ENCODE measurements around the gene SLC43A1.

GRCh38 chr11:57496109-57496820 lies 19.2 kb downstream of the SLC43A1 start:
- TF ChIP-seq EZH2phosphoT487 (IDR thresholded peaks at IDR 0.05; ENCODE audit: borderline replicate concordance, low read depth) (no peak), PBX3 (IDR thresholded peaks at IDR 0.05) (no peak), RAD21 (IDR thresholded peaks at IDR 0.05; ENCODE audit: low read length) (no peak), CTCF (IDR thresholded peaks at IDR 0.05) (no peak)

All from SK-N-SH (cell line).